ENCODE measurements around the gene ABCC10.
A peak's percentile ranks its signal among the peaks of the same experiment; 100 is the strongest.
"Not testable (repeated sequence)": the region's sequence is repeated elsewhere in the genome, so short reads cannot be mapped to it uniquely, and the experiment has no call there.

The ABCC10 gene

DNA sequence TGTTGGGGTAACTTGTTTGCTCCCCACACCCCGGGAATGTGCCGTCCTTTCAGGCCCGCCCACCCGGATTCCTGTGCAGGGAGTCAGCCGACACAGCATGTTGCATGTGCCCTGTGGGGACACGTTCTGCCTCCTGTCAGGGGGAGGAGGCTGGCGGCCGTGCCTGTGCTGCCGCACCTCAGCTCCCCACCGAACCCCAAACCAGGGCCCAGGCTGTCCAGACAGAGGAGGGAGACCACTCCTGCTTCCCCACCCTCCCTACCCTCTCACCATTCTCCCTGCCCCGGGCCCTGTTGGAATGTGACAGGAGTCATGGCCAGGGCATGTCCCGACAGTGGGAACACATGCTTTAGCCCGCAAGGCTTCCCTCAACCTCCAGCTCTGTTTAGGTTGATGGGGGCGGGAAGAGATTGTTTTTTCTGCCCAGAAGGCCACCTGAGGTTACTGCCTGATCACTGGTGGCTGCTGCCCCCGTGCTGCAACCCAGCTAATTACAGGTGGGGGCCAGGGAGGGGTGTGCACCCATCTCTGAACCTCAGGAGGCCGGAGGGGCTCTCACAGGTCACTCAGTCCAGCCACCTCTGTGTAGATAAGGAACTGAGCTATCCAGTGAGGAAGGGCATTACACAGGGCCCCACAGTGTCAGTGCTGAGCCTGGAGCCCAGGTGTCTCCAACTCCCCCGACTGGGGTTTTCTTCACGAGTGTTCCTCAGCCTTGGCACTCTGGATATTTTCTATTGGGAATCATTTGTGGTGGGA lies 69.2 kb downstream of the ABCC10 start:
- DNase-seq (ENCODE audit: low spot score): no peak

DNA sequence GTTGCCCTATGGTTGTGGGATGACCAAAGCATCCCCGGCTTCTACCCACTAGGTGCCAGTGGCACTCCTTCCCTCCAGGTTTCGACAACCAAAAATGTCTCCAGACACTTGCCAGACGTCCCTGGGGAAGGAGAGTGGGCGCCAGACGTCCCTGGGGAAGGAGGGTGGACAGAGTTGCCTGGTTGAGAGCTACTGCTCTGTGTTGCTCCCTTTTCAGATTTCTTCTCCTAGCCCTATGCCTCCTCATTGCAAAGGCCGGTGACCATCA lies 69.7 kb downstream of the ABCC10 start:
- no peak for DNase-seq (ENCODE audit: low spot score)

DNA sequence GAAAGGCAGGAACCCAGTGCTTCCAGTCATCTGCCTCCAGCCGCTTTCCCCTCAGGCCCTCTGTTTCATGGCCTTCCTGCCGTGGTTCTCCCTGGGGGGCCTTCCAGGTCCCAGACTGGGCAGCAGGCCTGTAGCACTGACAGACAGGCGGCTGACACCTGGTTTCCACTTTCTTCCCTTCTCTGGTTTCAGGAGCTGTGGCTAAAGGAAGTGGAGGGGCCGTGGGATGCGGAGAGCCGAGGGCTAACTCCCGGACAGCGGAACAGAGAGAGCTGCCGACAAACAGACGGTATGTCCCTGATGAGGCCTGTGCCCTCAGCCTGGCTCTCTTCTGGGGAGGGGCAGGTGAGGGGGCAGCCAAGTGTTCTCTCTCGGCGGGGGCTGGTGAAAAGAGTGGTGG lies 70.3 kb downstream of the ABCC10 start:
- DNase-seq (ENCODE audit: low spot score): no peak

DNA sequence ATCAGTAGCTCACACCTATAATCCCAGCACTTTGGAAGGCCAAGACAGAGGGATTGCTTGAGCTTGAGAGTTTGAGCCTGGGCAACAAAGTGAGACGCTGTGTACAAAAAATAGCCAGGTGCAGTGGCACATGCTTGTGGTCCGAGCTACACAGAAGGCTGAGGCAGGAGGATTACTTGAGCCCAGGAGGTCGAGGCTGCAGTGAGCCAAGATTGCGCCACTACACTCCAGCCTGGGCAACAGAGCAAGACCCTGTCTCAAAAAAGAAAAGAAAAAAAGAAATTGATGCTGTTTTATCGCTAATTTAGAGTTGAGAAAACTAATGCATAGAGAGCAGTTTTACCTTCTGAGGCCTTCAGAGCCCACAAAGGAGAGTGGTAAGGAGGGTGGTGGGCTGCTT lies 71.0 kb downstream of the ABCC10 start:
- DNase-seq (ENCODE audit: low spot score): not testable (repeated sequence)

DNA sequence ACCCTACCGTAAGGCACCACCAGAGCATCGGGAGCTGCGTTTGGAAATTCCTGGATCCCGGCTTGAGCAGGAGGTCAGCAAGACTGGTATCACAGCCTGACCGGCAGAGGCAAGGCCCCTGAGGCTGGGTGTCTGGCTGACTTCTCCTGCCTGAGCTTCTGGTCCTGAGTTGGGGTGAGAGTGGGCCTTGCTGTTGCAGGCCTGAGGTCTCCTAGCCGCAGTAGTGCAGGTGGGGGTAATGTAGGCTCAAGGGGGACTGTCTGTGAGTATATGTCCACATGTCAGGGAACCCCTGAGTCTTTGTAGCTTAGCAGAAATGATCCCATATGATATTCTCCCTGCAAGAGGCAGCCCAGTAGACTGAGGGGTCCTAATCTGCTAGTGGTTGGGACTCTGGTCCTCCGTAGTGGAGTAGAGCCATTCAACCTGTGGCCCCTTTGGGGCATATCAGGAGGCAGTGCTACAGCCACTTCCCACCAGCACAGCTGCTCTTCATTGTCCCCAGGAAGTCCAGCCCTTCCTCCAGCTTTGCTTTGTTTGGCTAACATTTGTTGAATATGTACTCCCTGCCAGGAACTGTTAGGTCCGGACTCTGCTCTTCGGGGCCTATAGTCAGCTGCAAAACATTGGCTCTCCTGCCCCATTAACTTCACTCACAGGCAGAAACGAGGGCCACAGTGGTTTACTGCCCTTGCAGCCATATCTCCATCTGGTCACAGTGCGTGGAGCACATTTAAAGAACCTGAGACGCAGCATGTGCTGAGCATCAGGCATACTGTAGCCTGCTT lies 71.9 kb downstream of the ABCC10 start:
- DNase-seq (ENCODE audit: low spot score): peak; percentile 47
